AG04450 (cell line): ENCODE measurements around the gene RANBP6. TPM values are rescaled to one million over a fixed set of nuclear protein-coding genes. Genes with fewer than 3 reads are reported as not detected.

Source experiments
- CTCF ChIA-PET: fragments of 300-600, 350-600 bp; formaldehyde crosslinking; extraction: SDS; loops from one replicate; lab custom pipeline; 2022; ENCODE audit warnings: antibody characterized with exemption, inconsistent platforms; lab: Charles Lee
- POLR2A ChIA-PET: fragments of 350-600 bp; formaldehyde crosslinking; extraction: SDS; loops from one replicate; lab custom pipeline; 2021; ENCODE audit warnings: antibody characterized with exemption, inconsistent platforms; lab: Yijun Ruan, JAX
- DNase-seq: peaks from one replicate; pipeline ENCODE4 v3.0.0-alpha.2; 2011; ENCODE audit warnings: low read depth, low spot score
- H3K27ac ChIP-seq: one replicate; pipeline ENCODE4 v1.5.1; 2012; ENCODE audit warnings: low read depth, low read length, control low read depth
- H3K27me3 ChIP-seq: one replicate; pipeline ENCODE4 v1.6.0; 2012; ENCODE audit warnings: low read length; ENCODE audit not compliant: control insufficient read depth, insufficient read depth
- H3K4me3 ChIP-seq: 2 replicates; pipeline ENCODE4 v1.5.1; 2011; ENCODE audit warnings: mild to moderate bottlenecking, low read depth, low read length, control low read depth
- H3K9me3 ChIP-seq: 2 replicates; pipeline ENCODE4 v1.5.1; 2012; ENCODE audit warnings: low read length; ENCODE audit not compliant: control insufficient read depth, insufficient read depth
- CTCF ChIP-seq: IDR thresholded peaks from 2 replicates; pipeline ENCODE4 v1.5.1; 2011; ENCODE audit warnings: low read depth, low read length, control low read depth, inconsistent platforms
- polyA plus RNA-seq: library from polyadenylated mRNA; depleted of rRNA; stranded (reverse); fragments of >200 nt; gene quantifications from 2 replicates; pipeline ENCODE4 v1.2.3, GENCODE V29; 2011

The RANBP6 gene
- polyA plus RNA-seq, 1 experiment, result 18.9 TPM

DNA sequence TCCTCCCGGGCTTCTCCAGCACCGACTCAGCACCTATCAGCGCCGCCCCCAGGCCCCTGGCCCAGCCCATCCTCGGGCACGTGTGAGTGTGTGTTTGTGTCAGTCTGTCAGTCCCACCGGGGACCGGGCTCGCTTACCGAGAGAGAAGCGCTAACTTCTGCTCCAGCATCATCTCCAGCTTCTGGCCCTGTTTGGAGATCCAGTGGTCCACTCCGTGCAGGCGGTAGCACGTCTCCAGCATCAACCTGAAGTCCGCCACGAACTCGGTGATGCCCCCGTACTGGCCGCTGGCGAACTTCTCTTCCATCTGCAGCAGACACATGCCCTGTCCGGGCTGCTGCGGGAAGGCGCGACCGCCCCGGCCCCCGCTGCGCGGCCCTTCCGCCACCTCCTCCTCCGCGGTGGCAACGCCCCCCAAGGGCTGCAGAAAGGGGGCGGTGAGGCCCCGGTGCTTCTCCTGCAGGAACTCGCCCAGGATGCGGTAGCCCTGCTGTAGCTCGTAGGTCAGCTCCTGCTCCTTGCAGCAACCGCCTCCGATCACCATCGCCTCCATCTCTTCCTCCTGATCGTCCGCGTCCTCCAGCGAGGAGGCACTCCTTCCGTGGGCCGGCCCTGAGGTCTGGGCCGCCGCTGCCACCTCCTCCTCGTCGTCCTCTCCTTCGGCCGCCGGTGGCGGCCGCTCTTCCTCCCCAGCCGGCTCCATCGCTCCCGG lies 8.2 kb downstream of the RANBP6 start:
- POLR2A ChIA-PET, result interaction anchor here (0.6 to 1.3 kb wide), 3 partner anchors 8 to 958 kb away, joined by 3 to 6 read pairs (median 4); partner anchors contain the start of gene RANBP6
- no peaks in the 10 kb centered on the region for H3K27me3 ChIP-seq
- H3K4me3 ChIP-seq, result peak overlapping the region; percentile 78
- CTCF ChIA-PET, result interaction anchor here (1.4 to 1.7 kb wide), 2 partner anchors 121 to 208 kb away, joined by 3 to 8 read pairs; no protein-coding TSS in a partner anchor
- no peak overlapping the region for H3K27ac ChIP-seq
- no peaks in the 10 kb centered on the region; the same call in 1 of the 2 replicates for H3K9me3 ChIP-seq
- no peak for TF ChIP-seq CTCF
- peak; percentile 21 for DNase-seq

DNA sequence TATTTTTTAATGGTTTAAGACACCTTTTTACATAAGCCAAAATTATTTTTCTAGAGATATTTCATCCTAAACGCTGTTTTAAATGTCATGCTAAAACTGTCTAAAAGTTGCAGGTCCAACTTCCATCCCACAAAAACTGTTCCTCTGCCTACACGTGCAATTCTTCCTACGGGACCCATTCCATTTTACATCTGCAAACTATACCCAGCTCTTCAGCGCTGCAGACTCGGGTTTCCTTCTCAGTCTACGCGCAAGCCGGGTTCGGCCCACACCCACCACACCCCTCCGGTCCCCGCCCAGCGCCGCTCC lies 8.7 kb downstream of the RANBP6 start:
- Histone ChIP-seq H3K9me3 (no peaks in the 10 kb centered on the region; the same call in 1 of the 2 replicates), H3K27ac (no peak overlapping the region), H3K4me3 (peak overlapping the region; percentile 78), H3K27me3 (no peaks in the 10 kb centered on the region)
- ChIA-PET POLR2A (interaction anchor here (0.7 to 1.3 kb wide), 2 partner anchors 9 to 958 kb away, joined by 3 to 6 read pairs; partner anchors contain the start of gene RANBP6), CTCF (interaction anchor here (1.4 to 1.7 kb wide), 2 partner anchors 121 to 208 kb away, joined by 3 to 8 read pairs; no protein-coding TSS in a partner anchor)
- TF ChIP-seq CTCF, result no peak
- no peak for DNase-seq

- no peaks in the 10 kb centered on the region for H3K9me3 ChIP-seq
- no peak overlapping the region for H3K4me3 ChIP-seq
- no peaks in the 10 kb centered on the region for H3K27me3 ChIP-seq
- TF ChIP-seq CTCF, result no peak
- CTCF ChIA-PET, result interaction anchor here (0.9 kb wide), 1 partner anchor 54 kb away, joined by 3 read pairs; no protein-coding TSS in a partner anchor
- H3K27ac ChIP-seq, result no peak overlapping the region
- no peak for DNase-seq
- POLR2A ChIA-PET, result no interaction called here
These were observed 14.5 kb downstream of the RANBP6 start for GRCh38 chr9:6000955-6001354.

GRCh38 chr9:5999443-6000101 lies 15.9 kb downstream of the RANBP6 start:
- no peak for DNase-seq
- ChIA-PET CTCF (interaction anchor here (0.6 to 0.8 kb wide), 2 partner anchors 9 to 55 kb away, joined by 3 read pairs; a partner anchor contains a TSS), POLR2A (no interaction called here)
- Histone ChIP-seq H3K4me3 (no peak overlapping the region), H3K9me3 (no peaks in the 10 kb centered on the region), H3K27me3 (no peaks in the 10 kb centered on the region), H3K27ac (no peak overlapping the region)
- no peak for TF ChIP-seq CTCF

GRCh38 chr9:5994493-5994892 lies 20.9 kb downstream of the RANBP6 start:
- H3K4me3 ChIP-seq, result no peak overlapping the region
- no peaks in the 10 kb centered on the region for H3K27me3 ChIP-seq
- TF ChIP-seq CTCF, result no peak
- ChIA-PET CTCF (interaction anchor here (0.6 to 1.5 kb wide), 2 partner anchors 108 to 819 kb away, joined by 4 to 6 read pairs; no protein-coding TSS in a partner anchor), POLR2A (no interaction called here)
- DNase-seq, result no peak
- no peaks in the 10 kb centered on the region for H3K9me3 ChIP-seq
- H3K27ac ChIP-seq, result no peak overlapping the region
